ENCODE measurements around the gene DBX1.
"Not testable (repeated sequence)": the region's sequence is repeated elsewhere in the genome, so short reads cannot be mapped to it uniquely, and the experiment has no call there.

The DBX1 gene

GRCh38 chr11:20203831-20204230 lies 43.6 kb upstream of the DBX1 start:
- Histone ChIP-seq H2BK5ac (ENCODE audit: low read length) (no peak overlapping the region), H3K4me3 (ENCODE audit: low read length) (no peak overlapping the region)
- peak; percentile 70 for DNase-seq

GRCh38 chr11:20201231-20201630 lies 41.0 kb upstream of the DBX1 start:
- H3K4me1 ChIP-seq (ENCODE audit: control insufficient read depth, low read depth, low read length): no peaks in the 10 kb centered on the region
- no peak overlapping the region for H2BK120ac ChIP-seq (ENCODE audit: low read depth, low read length)
- DNase-seq: no peak
- no peak overlapping the region for H2BK5ac ChIP-seq (ENCODE audit: low read length)
- no peak overlapping the region for H4K5ac ChIP-seq (ENCODE audit: low read length)
- no peaks in the 10 kb centered on the region for H3K36me3 ChIP-seq (ENCODE audit: control insufficient read depth, insufficient read depth, low read length)
- no peak overlapping the region for H3K27ac ChIP-seq (ENCODE audit: low read depth, low read length)
- H3K4ac ChIP-seq (ENCODE audit: low read depth, low read length): no peak overlapping the region
- no peak overlapping the region for H3K18ac ChIP-seq (ENCODE audit: low read length)
- WGBS (ENCODE audit: extremely low coverage, insufficient coverage, low lambda C conversion rate): no CpG with 5 or more reads among the region's 2 CpGs
- no peak overlapping the region for H4K8ac ChIP-seq (ENCODE audit: low read depth, low read length)
- H3K56ac ChIP-seq (ENCODE audit: low read length): no peak overlapping the region
- H2AK5ac ChIP-seq (ENCODE audit: low read length): no peak overlapping the region
- H3K27me3 ChIP-seq (ENCODE audit: insufficient read depth, low read length, poor library complexity): peaks cover 9% of the 10 kb centered on the region
- H3K9ac ChIP-seq (ENCODE audit: low read length): no peak overlapping the region
- H3K4me3 ChIP-seq (ENCODE audit: low read length): no peak overlapping the region
- no peaks in the 10 kb centered on the region for H3K79me1 ChIP-seq (ENCODE audit: low read length)
- H2BK15ac ChIP-seq (replicated peaks; ENCODE audit: low read depth): no peak overlapping the region
- no peak overlapping the region for H3K23ac ChIP-seq (ENCODE audit: low read length)
- no peaks in the 10 kb centered on the region for H3K79me2 ChIP-seq (ENCODE audit: control insufficient read depth, insufficient read depth, low read length)
- H3K4me2 ChIP-seq (ENCODE audit: low read length): no peak overlapping the region

More at GRCh38 chr11:20203831-20204230, 43.6 kb upstream of the DBX1 start:
- H2AK5ac ChIP-seq (ENCODE audit: low read length): no peak overlapping the region
- H2BK15ac ChIP-seq (replicated peaks; ENCODE audit: low read depth): no peak overlapping the region
- H3K27me3 ChIP-seq (ENCODE audit: insufficient read depth, low read length, poor library complexity): peaks cover 24% of the 10 kb centered on the region
- H3K9ac ChIP-seq (ENCODE audit: low read length): no peak overlapping the region
- peaks cover 2% of the 10 kb centered on the region for H3K4me1 ChIP-seq (ENCODE audit: control insufficient read depth, low read depth, low read length)
- no peak overlapping the region for H3K27ac ChIP-seq (ENCODE audit: low read depth, low read length)
- H3K56ac ChIP-seq (ENCODE audit: low read length): no peak overlapping the region
- no peak overlapping the region for H3K23ac ChIP-seq (ENCODE audit: low read length)
- H3K4me2 ChIP-seq (ENCODE audit: low read length): no peak overlapping the region
- H3K18ac ChIP-seq (ENCODE audit: low read length): no peak overlapping the region
- H3K36me3 ChIP-seq (ENCODE audit: control insufficient read depth, insufficient read depth, low read length): no peaks in the 10 kb centered on the region
- H4K5ac ChIP-seq (ENCODE audit: low read length): no peak overlapping the region
- no peak overlapping the region for H4K8ac ChIP-seq (ENCODE audit: low read depth, low read length)
- H3K4ac ChIP-seq (ENCODE audit: low read depth, low read length): no peak overlapping the region
- no peaks in the 10 kb centered on the region for H3K79me2 ChIP-seq (ENCODE audit: control insufficient read depth, insufficient read depth, low read length)
- no peak overlapping the region for H2BK120ac ChIP-seq (ENCODE audit: low read depth, low read length)
- no peaks in the 10 kb centered on the region for H3K79me1 ChIP-seq (ENCODE audit: low read length)

GRCh38 chr11:20200331-20200955 lies 40.2 kb upstream of the DBX1 start:
- no CpG with 5 or more reads among the region's 5 CpGs for WGBS (ENCODE audit: extremely low coverage, insufficient coverage, low lambda C conversion rate)
- H3K27me3 ChIP-seq (ENCODE audit: insufficient read depth, low read length, poor library complexity); H3K79me1 ChIP-seq (ENCODE audit: low read length): not testable (repeated sequence)

GRCh38 chr11:20197881-20198280 lies 37.6 kb upstream of the DBX1 start:
- no peak overlapping the region for H2AK5ac ChIP-seq (ENCODE audit: low read length)
- no peak overlapping the region for H2BK5ac ChIP-seq (ENCODE audit: low read length)
- H3K56ac ChIP-seq (ENCODE audit: low read length): no peak overlapping the region
- no peak overlapping the region for H3K23ac ChIP-seq (ENCODE audit: low read length)
- no peak overlapping the region for H4K8ac ChIP-seq (ENCODE audit: low read depth, low read length)
- H4K5ac ChIP-seq (ENCODE audit: low read length): no peak overlapping the region
- H3K27ac ChIP-seq (ENCODE audit: low read depth, low read length): no peak overlapping the region
- no CpG with 5 or more reads among the region's 2 CpGs for WGBS (ENCODE audit: extremely low coverage, insufficient coverage, low lambda C conversion rate)
- no peak overlapping the region for H2BK120ac ChIP-seq (ENCODE audit: low read depth, low read length)
- H3K79me1 ChIP-seq (ENCODE audit: low read length): no peaks in the 10 kb centered on the region
- H3K18ac ChIP-seq (ENCODE audit: low read length): no peak overlapping the region
- H3K9ac ChIP-seq (ENCODE audit: low read length): no peak overlapping the region
- no peak overlapping the region for H3K4ac ChIP-seq (ENCODE audit: low read depth, low read length)
- no peak for DNase-seq
- peaks cover 9% of the 10 kb centered on the region for H3K27me3 ChIP-seq (ENCODE audit: insufficient read depth, low read length, poor library complexity)
- H3K4me2 ChIP-seq (ENCODE audit: low read length): no peak overlapping the region
- no peaks in the 10 kb centered on the region for H3K79me2 ChIP-seq (ENCODE audit: control insufficient read depth, insufficient read depth, low read length)
- no peaks in the 10 kb centered on the region for H3K36me3 ChIP-seq (ENCODE audit: control insufficient read depth, insufficient read depth, low read length)
- no peak overlapping the region for H2BK15ac ChIP-seq (replicated peaks; ENCODE audit: low read depth)
- H3K4me3 ChIP-seq (ENCODE audit: low read length): no peak overlapping the region
- H3K4me1 ChIP-seq (ENCODE audit: control insufficient read depth, low read depth, low read length): no peaks in the 10 kb centered on the region

More at GRCh38 chr11:20200331-20200955, 40.2 kb upstream of the DBX1 start:
- not testable (repeated sequence) for H3K4me3 ChIP-seq (ENCODE audit: low read length); H3K4me1 ChIP-seq (ENCODE audit: control insufficient read depth, low read depth, low read length); H2BK120ac ChIP-seq (ENCODE audit: low read depth, low read length); H3K56ac ChIP-seq (ENCODE audit: low read length); H3K4ac ChIP-seq (ENCODE audit: low read depth, low read length); H3K4me2 ChIP-seq (ENCODE audit: low read length); H4K8ac ChIP-seq (ENCODE audit: low read depth, low read length); H3K18ac ChIP-seq (ENCODE audit: low read length); H4K5ac ChIP-seq (ENCODE audit: low read length); H3K9ac ChIP-seq (ENCODE audit: low read length); H2BK5ac ChIP-seq (ENCODE audit: low read length); H3K36me3 ChIP-seq (ENCODE audit: control insufficient read depth, insufficient read depth, low read length); H3K79me2 ChIP-seq (ENCODE audit: control insufficient read depth, insufficient read depth, low read length); H2BK15ac ChIP-seq (replicated peaks; ENCODE audit: low read depth); H3K23ac ChIP-seq (ENCODE audit: low read length); H3K27ac ChIP-seq (ENCODE audit: low read depth, low read length); H2AK5ac ChIP-seq (ENCODE audit: low read length); DNase-seq

- DNase-seq: no peak
- no peak overlapping the region for H3K56ac ChIP-seq (ENCODE audit: low read length)
- H3K4me3 ChIP-seq (ENCODE audit: low read length): no peak overlapping the region
- H4K5ac ChIP-seq (ENCODE audit: low read length): no peak overlapping the region
- H3K27me3 ChIP-seq (ENCODE audit: insufficient read depth, low read length, poor library complexity): peaks cover 3% of the 10 kb centered on the region
- H3K9ac ChIP-seq (ENCODE audit: low read length): no peak overlapping the region
- no peaks in the 10 kb centered on the region for H3K79me2 ChIP-seq (ENCODE audit: control insufficient read depth, insufficient read depth, low read length)
- no CpG with 5 or more reads among the region's 2 CpGs for WGBS (ENCODE audit: extremely low coverage, insufficient coverage, low lambda C conversion rate)
- H2BK120ac ChIP-seq (ENCODE audit: low read depth, low read length): no peak overlapping the region
- H3K4me2 ChIP-seq (ENCODE audit: low read length): no peak overlapping the region
- no peak overlapping the region for H3K23ac ChIP-seq (ENCODE audit: low read length)
- H3K4ac ChIP-seq (ENCODE audit: low read depth, low read length): no peak overlapping the region
- H3K18ac ChIP-seq (ENCODE audit: low read length): no peak overlapping the region
- no peak overlapping the region for H2AK5ac ChIP-seq (ENCODE audit: low read length)
- no peak overlapping the region for H2BK15ac ChIP-seq (replicated peaks; ENCODE audit: low read depth)
- H2BK5ac ChIP-seq (ENCODE audit: low read length): no peak overlapping the region
- H3K4me1 ChIP-seq (ENCODE audit: control insufficient read depth, low read depth, low read length): no peaks in the 10 kb centered on the region
- H3K27ac ChIP-seq (ENCODE audit: low read depth, low read length): no peak overlapping the region
- H4K8ac ChIP-seq (ENCODE audit: low read depth, low read length): no peak overlapping the region
- H3K36me3 ChIP-seq (ENCODE audit: control insufficient read depth, insufficient read depth, low read length): no peaks in the 10 kb centered on the region
- no peaks in the 10 kb centered on the region for H3K79me1 ChIP-seq (ENCODE audit: low read length)
These were observed 34.2 kb upstream of the DBX1 start for GRCh38 chr11:20194470-20194869.

- Histone ChIP-seq H3K9ac (ENCODE audit: low read length) (no peak overlapping the region), H3K4ac (ENCODE audit: low read depth, low read length) (no peak overlapping the region), H2AK5ac (ENCODE audit: low read length) (no peak overlapping the region), H3K79me2 (ENCODE audit: control insufficient read depth, insufficient read depth, low read length) (no peaks in the 10 kb centered on the region), H4K5ac (ENCODE audit: low read length) (no peak overlapping the region), H2BK5ac (ENCODE audit: low read length) (no peak overlapping the region), H4K8ac (ENCODE audit: low read depth, low read length) (no peak overlapping the region), H3K79me1 (ENCODE audit: low read length) (no peaks in the 10 kb centered on the region), H3K56ac (ENCODE audit: low read length) (no peak overlapping the region), H3K4me1 (ENCODE audit: control insufficient read depth, low read depth, low read length) (no peaks in the 10 kb centered on the region), H2BK120ac (ENCODE audit: low read depth, low read length) (no peak overlapping the region), H3K18ac (ENCODE audit: low read length) (no peak overlapping the region), H3K23ac (ENCODE audit: low read length) (no peak overlapping the region), H3K27ac (ENCODE audit: low read depth, low read length) (no peak overlapping the region), H2BK15ac (replicated peaks; ENCODE audit: low read depth) (no peak overlapping the region), H3K4me2 (ENCODE audit: low read length) (no peak overlapping the region), H3K4me3 (ENCODE audit: low read length) (no peak overlapping the region), H3K36me3 (ENCODE audit: control insufficient read depth, insufficient read depth, low read length) (no peaks in the 10 kb centered on the region), H3K27me3 (ENCODE audit: insufficient read depth, low read length, poor library complexity) (no peaks in the 10 kb centered on the region)
- DNase-seq: no peak
- WGBS (ENCODE audit: extremely low coverage, insufficient coverage, low lambda C conversion rate): no CpG with 5 or more reads among the region's 3 CpGs
These were observed 33.0 kb upstream of the DBX1 start for GRCh38 chr11:20193307-20193706.
